ENCODE measurements around the gene POLN. TPM values are rescaled to one million over a fixed set of nuclear protein-coding genes. Genes with fewer than 3 reads are reported as not detected.

Gene POLN
- polyA plus RNA-seq, 3 donors: 0.08 to 0.33 (median 0.28) TPM

- peaks cover 2 to 6% of the 10 kb centered on the region in 2 donors for H3K4me1 ChIP-seq (ENCODE audit: control insufficient read depth in 1 of 2, insufficient read depth in 2 of 2, low read length in 2 of 2)
- peaks cover 40 to 65% of the 10 kb centered on the region in 2 donors for H3K36me3 Mint-ChIP-seq
- peaks cover 43% of the 10 kb centered on the region for H4K20me1 ChIP-seq (ENCODE audit: insufficient read depth, low read length)
- no peaks in the 10 kb centered on the region for H3K9me3 ChIP-seq (replicated peaks in 1 of 2; ENCODE audit: control insufficient read depth in 1 of 2, insufficient read depth in 1 of 2, low read length in 2 of 2)
- intact Hi-C loops (cut with micrococcal nuclease): loop anchor here in 1 of 2 donors (10.0 kb wide), 1 partner anchor 675 kb away; no protein-coding TSS in a partner anchor
- no peak overlapping the region for H3K4me3 ChIP-seq (replicated peaks in 1 of 3; ENCODE audit: low read depth in 2 of 3, low read length in 3 of 3)
- peaks cover 8% of the 10 kb centered on the region for H3K4me1 Mint-ChIP-seq
- H3K27ac ChIP-seq (ENCODE audit: low read depth in 1 of 2, low read length in 2 of 2): no peak overlapping the region
- no peak overlapping the region for H3K4me2 ChIP-seq (replicated peaks; ENCODE audit: extremely low read depth, low read length, poor library complexity, severe bottlenecking)
- H2AFZ ChIP-seq (ENCODE audit: insufficient read depth, low read depth, low read length, poor library complexity, severe bottlenecking): no peak overlapping the region
- TF ChIP-seq CTCF (IDR thresholded peaks at IDR 0.05): no peak
- no peaks in the 10 kb centered on the region for H3K27me3 ChIP-seq (ENCODE audit: control insufficient read depth in 2 of 2, insufficient read depth in 2 of 2, low read length in 2 of 2)
- no peak overlapping the region for H3K9ac ChIP-seq (ENCODE audit: insufficient read depth, low read length, poor library complexity, severe bottlenecking)
- DNase-seq: no peak
- no peaks in the 10 kb centered on the region for H3K79me2 ChIP-seq (ENCODE audit: insufficient read depth, low read length)
- no peaks in the 10 kb centered on the region for H3K9me3 Mint-ChIP-seq
- no peak overlapping the region for H3K27ac Mint-ChIP-seq
- 97% methylated on average over 17 of the region's 26 CpGs for WGBS (ENCODE audit: insufficient coverage)
- no peak overlapping the region for H3K4me3 Mint-ChIP-seq
- H3K36me3 ChIP-seq (replicated peaks in 1 of 2; ENCODE audit: control insufficient read depth in 1 of 2, insufficient read depth in 2 of 2, low read length in 2 of 2): peaks cover 55 to 65% of the 10 kb centered on the region in 2 donors
- H3K27me3 Mint-ChIP-seq (ENCODE audit: low read depth in 3 of 3): no peaks in the 10 kb centered on the region
Measured at GRCh38 chr4:2249526-2250356, 7.8 kb upstream of the POLN start.

- H3K4me1 ChIP-seq (ENCODE audit: control insufficient read depth in 1 of 2, insufficient read depth in 2 of 2, low read length in 2 of 2): peaks cover 11% of the 10 kb centered on the region in 2 donors
- no peaks in the 10 kb centered on the region for H3K27me3 Mint-ChIP-seq (ENCODE audit: low read depth in 3 of 3)
- peak in 1 of 3 donors; percentile 1 for DNase-seq
- WGBS (ENCODE audit: insufficient coverage): 93% methylated on average over 10 of the region's 10 CpGs
- H3K79me2 ChIP-seq (ENCODE audit: insufficient read depth, low read length): no peaks in the 10 kb centered on the region
- no peak overlapping the region for H2AFZ ChIP-seq (ENCODE audit: insufficient read depth, low read depth, low read length, poor library complexity, severe bottlenecking)
- no peak overlapping the region for H3K4me3 Mint-ChIP-seq
- H3K4me2 ChIP-seq (replicated peaks; ENCODE audit: extremely low read depth, low read length, poor library complexity, severe bottlenecking): no peak overlapping the region
- H3K27ac Mint-ChIP-seq: peak overlapping the region in 2 of 7 donors; percentile 27 to 76
- peaks cover 34% of the 10 kb centered on the region for H4K20me1 ChIP-seq (ENCODE audit: insufficient read depth, low read length)
- peaks cover 51 to 56% of the 10 kb centered on the region in 2 donors for H3K36me3 ChIP-seq (replicated peaks in 1 of 2; ENCODE audit: control insufficient read depth in 1 of 2, insufficient read depth in 2 of 2, low read length in 2 of 2)
- no peaks in the 10 kb centered on the region for H3K9me3 Mint-ChIP-seq
- H3K4me3 ChIP-seq (replicated peaks in 1 of 3; ENCODE audit: low read depth in 2 of 3, low read length in 3 of 3): no peak overlapping the region
- TF ChIP-seq CTCF (IDR thresholded peaks at IDR 0.05): no peak
- H3K9ac ChIP-seq (ENCODE audit: insufficient read depth, low read length, poor library complexity, severe bottlenecking): no peak overlapping the region
- intact Hi-C loops (cut with micrococcal nuclease): loop anchor here in 1 of 2 donors (10.0 kb wide), 1 partner anchor 674 kb away; no protein-coding TSS in a partner anchor
- H3K9me3 ChIP-seq (replicated peaks in 1 of 2; ENCODE audit: control insufficient read depth in 1 of 2, insufficient read depth in 1 of 2, low read length in 2 of 2): no peaks in the 10 kb centered on the region
- no peaks in the 10 kb centered on the region for H3K27me3 ChIP-seq (ENCODE audit: control insufficient read depth in 2 of 2, insufficient read depth in 2 of 2, low read length in 2 of 2)
- H3K36me3 Mint-ChIP-seq: peaks cover 31 to 56% of the 10 kb centered on the region in 2 donors
- H3K27ac ChIP-seq (ENCODE audit: low read depth in 1 of 2, low read length in 2 of 2): no peak overlapping the region
- peaks cover 17% of the 10 kb centered on the region for H3K4me1 Mint-ChIP-seq
Measured at GRCh38 chr4:2248821-2249261, 6.9 kb upstream of the POLN start.

All from CD14-positive monocyte (primary cell).